GM21786 (cell line): Measurements from ENCODE around the gene WIPF1.

ENCODE experiments used
- ATAC-seq: cut with Tn5 transposase; IDR thresholded peaks from one replicate; pipeline ENCODE4 v1.9.1; 2021; ENCODE audit not compliant: unreplicated experiment

WIPF1 gene

DNA sequence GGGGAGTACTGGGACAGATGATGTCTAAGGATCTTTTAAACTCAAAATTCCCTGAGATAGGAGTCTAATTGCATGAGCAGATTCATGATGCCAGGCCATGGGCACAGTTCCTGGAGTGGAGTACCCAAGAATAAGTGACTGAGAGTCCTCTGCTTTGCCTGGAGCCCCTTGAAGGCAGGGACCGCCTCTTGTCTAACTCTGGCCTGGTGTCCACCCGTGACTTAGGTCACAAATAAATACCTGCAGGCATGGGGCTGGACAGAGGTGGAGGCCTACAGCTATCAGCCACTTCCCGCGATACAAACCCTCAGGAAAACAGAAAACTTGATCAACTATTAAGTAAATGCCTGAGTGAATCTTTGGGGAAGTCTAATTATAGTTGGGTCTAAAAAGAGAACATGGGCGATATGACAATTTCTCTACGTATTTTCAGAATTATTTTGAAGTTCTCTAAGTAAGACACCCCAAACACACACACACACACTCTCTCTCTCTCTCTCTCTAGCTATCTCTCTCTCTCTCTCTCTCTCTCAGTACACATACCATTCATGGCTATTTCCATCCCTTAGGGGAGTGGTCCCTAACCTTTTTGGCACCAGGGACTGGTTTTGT is 1.8 kb upstream of the WIPF1 start:
- no peak for ATAC-seq

GRCh38 chr2:174597009-174597344 is 627 bp downstream of the WIPF1 start:
- no peak for ATAC-seq

GRCh38 chr2:174595891-174596397 is 1.7 kb downstream of the WIPF1 start:
- no peak for ATAC-seq

GRCh38 chr2:174595116-174595809 is 2.3 kb downstream of the WIPF1 start:
- ATAC-seq: peak; percentile 17

DNA sequence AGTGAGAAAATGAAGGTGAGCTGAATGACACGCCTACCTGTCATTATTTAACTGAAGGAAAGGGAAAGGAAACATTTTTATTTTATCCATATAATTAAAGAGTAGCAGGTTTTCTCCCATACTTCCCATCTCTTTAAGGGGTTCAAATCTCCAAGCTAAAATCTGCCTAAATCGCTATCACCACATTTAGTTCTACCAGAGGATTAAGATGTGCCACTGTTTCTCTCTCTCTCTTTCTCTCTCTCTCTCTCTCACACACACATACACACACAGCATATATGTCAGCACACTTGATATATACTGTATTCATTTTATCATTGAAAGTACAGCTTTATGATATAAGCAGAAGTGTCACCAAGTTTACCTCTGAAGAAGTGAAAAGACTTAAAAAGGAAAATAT is 3.1 kb downstream of the WIPF1 start:
- no peak for ATAC-seq

- ATAC-seq: peak; percentile 73
Observed at GRCh38 chr2:174593574-174594203, 3.9 kb downstream of the WIPF1 start.

GRCh38 chr2:174593041-174593440 is 4.6 kb downstream of the WIPF1 start:
- ATAC-seq: no peak

DNA sequence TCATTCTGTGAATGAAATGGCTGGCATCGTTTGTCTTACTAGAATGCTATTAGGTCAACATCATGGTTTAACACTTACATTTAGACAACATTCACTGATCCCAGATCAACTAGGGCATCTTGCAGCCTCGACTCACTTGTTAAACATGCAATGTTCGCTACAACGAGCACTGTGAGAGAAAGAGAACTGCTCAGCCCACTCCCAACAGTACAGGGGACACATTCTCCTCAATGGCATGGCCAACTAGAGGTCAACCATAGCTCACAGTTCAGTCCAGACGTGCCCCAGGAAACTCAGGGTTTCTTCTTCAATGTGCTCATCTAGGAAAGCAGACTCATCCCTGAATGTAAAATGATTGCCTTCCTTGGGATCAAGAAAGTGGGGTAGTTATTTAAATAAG is 5.9 kb downstream of the WIPF1 start:
- no peak for ATAC-seq

DNA sequence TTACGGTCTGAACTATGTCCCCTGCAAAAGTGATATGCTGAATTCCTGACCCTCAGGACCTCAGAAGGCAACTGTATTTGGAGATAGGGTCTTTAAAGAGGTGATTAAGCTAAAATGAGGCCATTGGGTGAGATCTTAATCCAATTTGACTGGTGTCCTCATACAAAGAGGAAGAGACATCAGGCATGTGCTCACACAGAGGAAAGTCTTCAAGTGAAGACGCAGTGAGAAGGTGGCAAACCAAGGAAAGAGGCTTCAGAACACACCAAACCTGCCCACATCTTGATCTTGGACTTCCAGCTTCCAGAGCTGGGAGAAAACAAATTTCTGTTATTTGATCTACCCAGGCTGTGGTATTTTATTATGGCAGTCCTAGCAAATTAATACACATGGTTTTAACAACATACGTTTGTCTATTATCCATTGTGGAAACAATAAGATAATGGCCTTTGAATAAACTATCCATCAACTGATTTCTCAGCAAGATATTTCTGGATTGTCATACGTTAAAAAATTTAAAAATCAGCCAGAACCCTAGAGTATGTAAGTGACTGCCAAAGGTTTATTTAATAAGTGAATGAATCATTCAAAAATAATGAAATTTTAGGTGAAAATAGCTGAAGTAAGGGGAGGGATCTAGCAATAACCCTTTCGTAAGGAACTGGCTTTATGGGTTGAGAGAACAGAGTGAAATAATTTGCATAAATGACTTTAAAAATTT is 6.5 kb downstream of the WIPF1 start:
- ATAC-seq: no peak

GRCh38 chr2:174590346-174590745 is 7.3 kb downstream of the WIPF1 start:
- ATAC-seq: no peak

DNA sequence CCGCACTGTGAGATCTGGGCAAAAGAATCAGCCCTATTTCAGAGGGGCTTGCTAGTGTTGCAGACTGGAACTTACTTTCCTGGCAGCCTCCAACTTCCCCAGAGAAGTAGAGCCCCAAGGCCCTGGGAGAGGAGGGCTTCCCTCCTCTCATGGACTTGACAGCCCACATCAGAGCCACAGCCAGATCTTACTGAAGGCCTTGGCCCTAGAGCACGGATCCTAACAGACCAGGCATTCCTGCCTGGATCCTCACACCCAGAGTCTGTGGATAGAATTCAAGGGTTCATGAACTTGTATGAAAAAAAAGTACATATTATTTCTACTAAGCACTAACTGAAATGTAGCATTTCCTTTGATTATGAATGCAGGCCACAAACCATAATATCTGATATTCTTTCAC is 8.3 kb downstream of the WIPF1 start:
- ATAC-seq: no peak

- ATAC-seq: no peak
Observed at GRCh38 chr2:174588463-174588862, 9.1 kb downstream of the WIPF1 start.

DNA sequence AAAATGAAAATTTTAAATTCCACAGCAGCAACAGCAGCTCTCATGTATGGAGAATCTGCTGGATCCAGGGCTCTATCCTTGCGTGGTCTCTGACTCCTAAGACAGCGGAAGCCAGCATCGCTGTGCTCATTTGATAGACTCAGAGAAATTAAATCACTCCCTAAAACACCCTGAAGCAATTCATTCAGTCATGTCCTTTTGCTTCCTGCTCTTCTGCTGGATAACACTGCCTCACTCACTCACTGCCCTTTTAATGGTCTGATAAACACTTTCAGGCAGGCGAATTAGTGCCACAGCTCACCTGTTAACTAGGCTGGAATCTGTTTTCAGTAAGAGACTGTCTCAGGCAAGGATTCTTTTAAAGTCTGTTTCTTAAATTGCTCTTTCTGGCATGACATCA is 10.0 kb downstream of the WIPF1 start:
- ATAC-seq: no peak

- no peak for ATAC-seq
Observed at GRCh38 chr2:174586418-174587295, 10.9 kb downstream of the WIPF1 start.

GRCh38 chr2:174585657-174586252 is 11.8 kb downstream of the WIPF1 start:
- ATAC-seq: no peak

DNA sequence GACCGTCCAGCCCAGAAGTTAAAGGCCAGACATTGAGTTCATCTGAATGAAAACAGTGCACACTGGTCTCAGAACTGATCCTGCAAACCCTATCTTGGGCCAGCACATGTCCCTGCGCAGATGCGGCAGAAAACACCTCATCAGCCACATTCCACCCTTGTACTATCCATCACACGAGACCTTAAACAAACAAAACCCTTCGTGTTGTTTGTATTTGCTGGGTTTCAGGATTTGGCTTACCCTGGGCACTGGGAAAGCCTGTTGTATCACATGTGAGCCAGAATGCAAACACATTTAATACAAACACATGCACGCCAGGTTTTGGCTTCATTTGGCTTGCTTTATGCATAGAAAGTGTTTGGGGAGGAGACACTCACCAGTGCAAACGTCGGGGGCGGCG is 12.5 kb downstream of the WIPF1 start:
- no peak for ATAC-seq

- no peak for ATAC-seq
Observed at GRCh38 chr2:174581491-174581890, 16.1 kb downstream of the WIPF1 start.

DNA sequence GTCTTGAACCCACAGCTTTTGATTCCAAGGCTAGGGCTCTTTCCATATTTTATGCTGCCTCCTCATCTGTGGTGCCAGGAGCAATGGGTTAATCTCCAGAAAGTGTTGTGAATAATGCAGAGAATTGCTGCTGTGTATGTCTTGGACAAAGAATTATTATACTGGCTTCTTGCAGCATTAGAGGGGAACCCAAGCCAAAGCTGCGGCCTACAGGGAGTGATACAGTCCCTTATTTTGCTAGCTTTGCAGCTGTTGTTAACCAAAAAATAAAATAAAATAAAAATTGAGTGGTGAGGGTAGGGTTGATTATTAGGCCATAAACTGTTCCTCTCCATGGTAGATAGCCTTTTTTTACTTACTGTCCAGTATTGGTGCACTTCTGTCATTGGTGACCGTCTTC is 16.7 kb downstream of the WIPF1 start:
- no peak for ATAC-seq

GRCh38 chr2:174577967-174578589 is 19.5 kb downstream of the WIPF1 start:
- peak; percentile 69 for ATAC-seq
